ENCODE measurements around the gene DNAH11. TPM values are rescaled to one million over a fixed set of nuclear protein-coding genes. Genes with fewer than 3 reads are reported as not detected.

DNAH11 gene
- total and polyA plus RNA-seq, 9 of the 15 experiments (the other 6 are each of a cell fraction or from before 2014, with no cell fraction given): under 0.01 TPM; not detected in 7

DNA sequence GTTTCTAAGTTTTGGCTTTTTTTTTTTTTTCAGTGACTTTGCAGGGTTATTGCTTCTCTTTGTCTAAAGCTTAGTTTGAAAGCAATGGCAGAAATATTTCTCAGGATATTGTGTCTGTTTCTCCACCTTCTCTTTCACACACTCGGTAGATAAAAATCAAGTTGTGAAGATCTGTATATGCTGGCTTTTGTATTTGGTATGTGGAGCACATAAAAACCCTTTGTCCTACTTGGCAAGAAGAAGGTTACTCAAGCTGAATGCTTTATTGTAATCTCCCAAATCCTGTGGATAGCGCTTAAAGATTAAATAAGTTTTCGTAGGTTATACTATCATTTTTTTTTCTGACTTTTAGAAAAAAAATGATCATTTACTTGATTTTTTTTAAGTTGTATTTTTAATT is 230.5 kb downstream of the DNAH11 start:
- ATAC-seq (no peak), DNase-seq (ENCODE audit: extremely low read depth in 1 of 4, low spot score in 3 of 4) (no peak), FAIRE-seq (no peak)
- intact Hi-C loops (cut with micrococcal nuclease): loop anchor here (2.0 kb wide), 1 partner anchor 227 kb away; no protein-coding TSS in a partner anchor
- Histone ChIP-seq H3K9me3 (replicated peaks; ENCODE audit: control insufficient read depth, insufficient read depth, low read depth, low read length) (no peaks in the 10 kb centered on the region), H3K79me2 (ENCODE audit: control insufficient read depth, insufficient read depth, low read length) (no peaks in the 10 kb centered on the region), H3K27me3 (ENCODE audit: control insufficient read depth in 2 of 2, insufficient read depth in 2 of 2, low read length in 2 of 2) (no peaks in the 10 kb centered on the region), H3K9ac (ENCODE audit: insufficient read depth in 1 of 2, low read depth in 2 of 2, low read length in 2 of 2) (no peak overlapping the region), H3K27ac (ENCODE audit: extremely low read depth, low read depth, low read length) (no peak overlapping the region), H4K20me1 (replicated peaks; ENCODE audit: control insufficient read depth, insufficient read depth, low read length) (no peaks in the 10 kb centered on the region), H3K36me3 (ENCODE audit: control insufficient read depth, insufficient read depth, low read length) (no peaks in the 10 kb centered on the region), H3K4me1 (replicated peaks in 1 of 2; ENCODE audit: control insufficient read depth in 2 of 2, insufficient read depth in 2 of 2, low read length in 2 of 2) (peaks cover 0 to 3% of the 10 kb centered on the region in 2 experiments; a peak in 1 of 5 replicates), H3K4me2 (ENCODE audit: insufficient read depth, low read length) (no peak overlapping the region), H2AFZ (ENCODE audit: low read depth, low read length) (no peak overlapping the region), H3K9me1 (ENCODE audit: control insufficient read depth, insufficient read depth, low read length) (no peaks in the 10 kb centered on the region), H3K4me3 (no peak overlapping the region)
- CTCF ChIA-PET (ENCODE audit: low intra/inter-chr PET ratio): no interaction called here
- BruUV-seq (replicated peaks): no TSS peak
- TF ChIP-seq ZNF717 (CRISPR knock-in tag; IDR thresholded peaks at IDR 0.05): no peak
- no peak for TF ChIP-seq CBX2 (IDR thresholded peaks at IDR 0.05; ENCODE audit: insufficient read depth, low read length, poor library complexity, severe bottlenecking)
- no peak for TF ChIP-seq NFRKB (IDR thresholded peaks at IDR 0.05; ENCODE audit: low read depth)
- in situ Hi-C loops (cut with MboI): no loop called here
- POLR2A ChIA-PET: no interaction called here
- 0% methylated on average over 3 of the region's 3 CpGs for WGBS (ENCODE audit: insufficient coverage, low coverage, missing lambda C conversion rate)

DNA sequence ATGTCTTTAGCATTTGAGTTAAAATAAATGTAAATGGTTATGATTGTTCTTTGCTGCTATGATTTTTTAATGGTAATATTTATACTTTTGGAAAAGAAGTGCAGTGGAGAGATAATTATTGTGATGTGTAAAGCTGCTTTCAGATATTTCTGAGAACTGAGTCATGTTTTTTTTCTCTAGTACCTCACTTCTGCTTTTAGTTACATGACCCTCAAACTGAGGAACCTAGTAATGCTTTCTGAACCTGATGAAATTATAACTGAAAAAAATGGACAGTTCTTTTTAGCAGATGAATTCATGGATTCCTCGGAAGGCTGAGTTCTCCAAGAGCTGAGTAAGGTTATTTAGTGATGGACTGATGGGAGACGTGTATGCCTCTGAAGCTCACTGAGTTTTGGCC is 235.1 kb downstream of the DNAH11 start:
- H3K9me1 ChIP-seq (ENCODE audit: control insufficient read depth, insufficient read depth, low read length): no peaks in the 10 kb centered on the region
- no peaks in the 10 kb centered on the region for H3K36me3 ChIP-seq (ENCODE audit: control insufficient read depth, insufficient read depth, low read length)
- no peaks in the 10 kb centered on the region for H3K79me2 ChIP-seq (ENCODE audit: control insufficient read depth, insufficient read depth, low read length)
- no peak overlapping the region for H3K4me2 ChIP-seq (ENCODE audit: insufficient read depth, low read length)
- H3K4me1 ChIP-seq (replicated peaks in 1 of 2; ENCODE audit: control insufficient read depth in 2 of 2, insufficient read depth in 2 of 2, low read length in 2 of 2): no peaks in the 10 kb centered on the region
- no peak overlapping the region for H3K4me3 ChIP-seq
- no TSS peak for BruUV-seq (replicated peaks)
- DNase-seq (ENCODE audit: extremely low read depth in 1 of 4, low spot score in 3 of 4) (no peak), FAIRE-seq (no peak), ATAC-seq (no peak)
- no peaks in the 10 kb centered on the region for H3K9me3 ChIP-seq (replicated peaks; ENCODE audit: control insufficient read depth, insufficient read depth, low read depth, low read length)
- intact Hi-C loops (cut with micrococcal nuclease) (no loop called here), in situ Hi-C loops (cut with MboI) (no loop called here)
- H4K20me1 ChIP-seq (replicated peaks; ENCODE audit: control insufficient read depth, insufficient read depth, low read length): no peaks in the 10 kb centered on the region
- no peak overlapping the region for H2AFZ ChIP-seq (ENCODE audit: low read depth, low read length)
- H3K9ac ChIP-seq (ENCODE audit: insufficient read depth in 1 of 2, low read depth in 2 of 2, low read length in 2 of 2): no peak overlapping the region
- 0% methylated on average over 2 of the region's 2 CpGs for WGBS (ENCODE audit: insufficient coverage, low coverage, missing lambda C conversion rate)
- H3K27me3 ChIP-seq (ENCODE audit: control insufficient read depth in 2 of 2, insufficient read depth in 2 of 2, low read length in 2 of 2): no peaks in the 10 kb centered on the region
- CTCF ChIA-PET (ENCODE audit: low intra/inter-chr PET ratio): no interaction called here
- H3K27ac ChIP-seq (ENCODE audit: extremely low read depth, low read depth, low read length): no peak overlapping the region
- POLR2A ChIA-PET: no interaction called here
- TF ChIP-seq POLR2AphosphoS5 (IDR thresholded peaks at IDR 0.05; ENCODE audit: control insufficient read depth, insufficient read depth, low read depth, low read length) (no peak), U2AF1 (optimal IDR thresholded peaks at IDR 0.05; ENCODE audit: low read depth, low read length) (no peak)

All from K562 (cell line).